NCI-H1092 treated with DMSO at 0.1 percent for 48 hours (cell line): Measurements from ENCODE around the gene TMEM225B.
"Not testable (repeated sequence)": the region's sequence is repeated elsewhere in the genome, so short reads cannot be mapped to it uniquely, and the experiment has no call there.

Experiments used
- DNase-seq: peaks from one replicate; lab custom pipeline; 2025; lab: John Stamatoyannopoulos, UW

The TMEM225B gene

GRCh38 chr7:99597762-99598501 is at the start of gene TMEM225B:
Gene TMEM225B (plus strand): TSS chr7:99598267. CDS start chr7:99604389, 6,122 bp downstream.
- DNase-seq = no peak

GRCh38 chr7:99549545-99549944 is 48.5 kb upstream of the TMEM225B start:
- not testable (repeated sequence) for DNase-seq

GRCh38 chr7:99551334-99551733 is 46.7 kb upstream of the TMEM225B start:
- no peak for DNase-seq

GRCh38 chr7:99551767-99552463 is 46.2 kb upstream of the TMEM225B start, which contains the start of gene FAM200A:
Gene FAM200A (minus strand): TSS chr7:99552114. CDS start chr7:99548407, 3,707 bp downstream.
- peak; percentile 89 for DNase-seq

GRCh38 chr7:99553039-99553438 is 45.0 kb upstream of the TMEM225B start:
- DNase-seq = no peak

- no peak for DNase-seq
These were observed 43.1 kb upstream of the TMEM225B start for GRCh38 chr7:99554939-99555338.

- no peak for DNase-seq
These were observed 40.9 kb upstream of the TMEM225B start for GRCh38 chr7:99557196-99557607.

- DNase-seq = no peak
These were observed 40.1 kb upstream of the TMEM225B start for GRCh38 chr7:99557940-99558305.

- DNase-seq = peak; percentile 95
These were observed 39.5 kb upstream of the TMEM225B start, which contains the start of gene ZNF655 for GRCh38 chr7:99558306-99559174. Gene ZNF655 (plus strand): TSS chr7:99558642. CDS start chr7:99560560, 1,918 bp downstream.

GRCh38 chr7:99559175-99559915 is 38.7 kb upstream of the TMEM225B start:
- no peak for DNase-seq

GRCh38 chr7:99560834-99561736 is 37.0 kb upstream of the TMEM225B start:
- DNase-seq = no peak

GRCh38 chr7:99561737-99562051 is 36.4 kb upstream of the TMEM225B start:
- no peak for DNase-seq

GRCh38 chr7:99562114-99562784 is 35.8 kb upstream of the TMEM225B start:
- no peak for DNase-seq

GRCh38 chr7:99562832-99563231 is 35.2 kb upstream of the TMEM225B start:
- DNase-seq = no peak

GRCh38 chr7:99563650-99564049 is 34.4 kb upstream of the TMEM225B start:
- no peak for DNase-seq

GRCh38 chr7:99568770-99569169 is 29.3 kb upstream of the TMEM225B start:
- DNase-seq = not testable (repeated sequence)

GRCh38 chr7:99571768-99572167 is 26.3 kb upstream of the TMEM225B start:
- DNase-seq = no peak

GRCh38 chr7:99573257-99573656 is 24.8 kb upstream of the TMEM225B start:
- DNase-seq = no peak

GRCh38 chr7:99576251-99576650 is 21.8 kb upstream of the TMEM225B start:
- no peak for DNase-seq
